ENCODE data around the gene TRIM69. TPM values are rescaled to one million over a fixed set of nuclear protein-coding genes. Genes with fewer than 3 reads are reported as not detected.

TRIM69 gene
- total RNA-seq: 8.9 and 18.7 TPM in 2 replicates

DNA sequence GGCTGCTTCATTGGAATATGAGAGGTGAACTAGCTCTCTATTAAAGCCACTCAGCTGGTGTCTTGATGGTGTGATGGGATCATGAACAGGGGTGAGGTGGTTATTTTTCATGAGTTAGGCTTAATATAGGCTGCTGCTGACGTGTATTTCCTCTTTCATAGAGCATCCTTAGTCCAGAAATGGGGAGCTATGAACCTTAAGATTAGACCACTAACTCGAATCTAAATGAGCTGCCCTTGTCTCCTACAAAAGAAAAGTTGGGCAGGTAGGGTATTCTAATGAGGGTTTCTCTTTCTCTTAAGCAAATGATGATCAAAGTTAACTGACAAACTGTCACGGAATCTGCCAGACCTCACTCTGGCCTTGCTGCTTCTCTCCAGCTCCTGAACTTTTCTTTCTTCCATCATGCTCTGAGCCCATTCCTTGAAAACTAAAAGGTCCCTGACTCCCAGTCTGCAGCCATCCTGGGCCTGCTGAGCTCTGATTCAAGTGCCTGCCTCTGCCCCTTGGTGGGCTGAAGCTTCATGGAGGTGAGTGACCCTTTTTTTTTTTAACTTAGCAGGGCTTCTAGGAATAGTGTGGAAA, at the start of gene TRIM69:
Gene TRIM69 (plus strand): TSS at position 348 of the 585 bp plus-strand sequence. CDS start 177 bp downstream, at position 525.

DNA sequence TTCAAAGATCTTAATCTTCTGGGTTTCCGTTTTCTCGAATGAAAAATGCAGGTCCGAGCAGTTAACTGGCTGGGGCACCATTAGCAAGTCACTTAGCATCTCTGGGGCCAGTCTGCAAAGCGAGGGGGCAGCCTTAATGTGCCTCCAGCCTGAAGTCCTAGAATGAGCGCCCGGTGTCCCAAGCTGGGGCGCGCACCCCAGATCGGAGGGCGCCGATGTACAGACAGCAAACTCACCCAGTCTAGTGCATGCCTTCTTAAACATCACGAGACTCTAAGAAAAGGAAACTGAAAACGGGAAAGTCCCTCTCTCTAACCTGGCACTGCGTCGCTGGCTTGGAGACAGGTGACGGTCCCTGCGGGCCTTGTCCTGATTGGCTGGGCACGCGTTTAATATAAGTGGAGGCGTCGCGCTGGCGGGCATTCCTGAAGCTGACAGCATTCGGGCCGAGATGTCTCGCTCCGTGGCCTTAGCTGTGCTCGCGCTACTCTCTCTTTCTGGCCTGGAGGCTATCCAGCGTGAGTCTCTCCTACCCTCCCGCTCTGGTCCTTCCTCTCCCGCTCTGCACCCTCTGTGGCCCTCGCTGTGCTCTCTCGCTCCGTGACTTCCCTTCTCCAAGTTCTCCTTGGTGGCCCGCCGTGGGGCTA, 25.1 kb upstream of the TRIM69 start, which contains the start of the genes B2M and PATL2:
Gene B2M (plus strand): TSS at position 422 of the 647 bp plus-strand sequence. CDS start 30 bp downstream, at position 452.
Gene PATL2 (minus strand): TSS at position 228 of the 647 bp plus-strand sequence. CDS start 34,833 bp downstream, outside the sequence.

Other genes starting within 250 kb of the TRIM69 start
- gene EIF3J, start 199.4 kb upstream of the TRIM69 start, total RNA-seq: 93.3 and 101 TPM in 2 replicates
- 75.5 and 139 TPM in 2 replicates for gene SPG11, start 72.9 kb upstream of the TRIM69 start, total RNA-seq
- gene PATL2, start 25.2 kb upstream of the TRIM69 start, total RNA-seq: under 0.01 and 0.36 TPM in 2 replicates
- 844 and 1,206 TPM in 2 replicates for gene B2M, start 25.0 kb upstream of the TRIM69 start, total RNA-seq
- gene TERB2, start 220.2 kb downstream of the TRIM69 start, total RNA-seq: not detected in 2 replicates